Tibial nerve (tissue), 3 donors: Measurements from ENCODE around the gene APP.

ENCODE experiments used
- POLR2A ChIP-seq, 2 donors: fragments of 450-650 bp; IDR thresholded peaks; one replicate each; pipeline ENCODE4 v1.6.1; 2017; ENCODE audit warnings: antibody characterized with exemption in 2 of 2, mild to moderate bottlenecking in 2 of 2, moderate library complexity in 2 of 2
- TF ChIP-seq, protein P1 (sequence below), 5 experiments: fragments of 200-600 bp in 3 of 5; fragments of 450-650 bp in 2 of 5; sonication (generic) in 3 of 5; IDR thresholded peaks; one replicate each; pipeline ENCODE4 v1.5.1; 2016 to 2019; ENCODE audit warnings: antibody characterized with exemption in 5 of 5, mild to moderate bottlenecking in 3 of 5, moderate library complexity in 2 of 5

DNA sequence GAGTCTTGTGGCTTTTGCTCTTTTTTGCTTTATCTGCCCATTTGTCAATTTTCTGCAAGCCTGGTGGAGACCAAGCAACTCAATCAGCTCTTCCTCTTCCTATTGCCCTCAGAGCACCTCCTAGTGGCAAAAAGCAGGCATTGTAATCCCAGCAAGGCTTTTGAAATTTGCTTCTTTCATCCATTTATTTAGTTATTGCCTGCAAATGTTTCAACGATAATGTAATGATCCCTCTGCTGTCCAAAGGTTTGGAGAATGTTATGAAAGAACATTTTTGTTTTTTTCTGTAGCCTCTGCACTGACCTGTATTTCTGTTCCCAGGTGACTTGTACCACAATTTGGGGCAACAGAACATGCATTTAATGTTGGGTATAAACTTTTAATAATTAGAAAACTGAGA, 308.0 kb downstream of the APP start:
- TF ChIP-seq, protein P1, sequence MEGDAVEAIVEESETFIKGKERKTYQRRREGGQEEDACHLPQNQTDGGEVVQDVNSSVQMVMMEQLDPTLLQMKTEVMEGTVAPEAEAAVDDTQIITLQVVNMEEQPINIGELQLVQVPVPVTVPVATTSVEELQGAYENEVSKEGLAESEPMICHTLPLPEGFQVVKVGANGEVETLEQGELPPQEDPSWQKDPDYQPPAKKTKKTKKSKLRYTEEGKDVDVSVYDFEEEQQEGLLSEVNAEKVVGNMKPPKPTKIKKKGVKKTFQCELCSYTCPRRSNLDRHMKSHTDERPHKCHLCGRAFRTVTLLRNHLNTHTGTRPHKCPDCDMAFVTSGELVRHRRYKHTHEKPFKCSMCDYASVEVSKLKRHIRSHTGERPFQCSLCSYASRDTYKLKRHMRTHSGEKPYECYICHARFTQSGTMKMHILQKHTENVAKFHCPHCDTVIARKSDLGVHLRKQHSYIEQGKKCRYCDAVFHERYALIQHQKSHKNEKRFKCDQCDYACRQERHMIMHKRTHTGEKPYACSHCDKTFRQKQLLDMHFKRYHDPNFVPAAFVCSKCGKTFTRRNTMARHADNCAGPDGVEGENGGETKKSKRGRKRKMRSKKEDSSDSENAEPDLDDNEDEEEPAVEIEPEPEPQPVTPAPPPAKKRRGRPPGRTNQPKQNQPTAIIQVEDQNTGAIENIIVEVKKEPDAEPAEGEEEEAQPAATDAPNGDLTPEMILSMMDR (IDR thresholded peaks at IDR 0.05), result peak in 2 of 5 experiments; percentile 31 to 42
- TF ChIP-seq POLR2A (IDR thresholded peaks at IDR 0.05), result no peak
